Smooth muscle cell (in vitro differentiated cells): ENCODE results near the gene RFX7. TPM values are rescaled to one million over a fixed set of nuclear protein-coding genes. Genes with fewer than 3 reads are reported as not detected.

Experiments used
- DNase-seq: peaks from one replicate; lab custom pipeline; 2025; ENCODE audit not compliant: unreplicated experiment; lab: John Stamatoyannopoulos, UW
- H2AFZ ChIP-seq: fragments of 200-600 bp; sonication (generic); 2 replicates; pipeline ENCODE4 v1.6.0; 2016; ENCODE audit warnings: antibody characterized with exemption, low read depth, mild to moderate bottlenecking
- H3F3A ChIP-seq: fragments of 200-600 bp; sonication (generic); 2 replicates; pipeline ENCODE4 v1.6.0; 2017; ENCODE audit warnings: antibody characterized with exemption, low read depth
- H3K27ac ChIP-seq: fragments of 200-600 bp; sonication (generic); 2 replicates; pipeline ENCODE4 v1.5.1; 2016; ENCODE audit warnings: low read depth, mild to moderate bottlenecking
- H3K27me3 ChIP-seq: fragments of 200-600 bp; sonication (generic); 2 replicates; pipeline ENCODE4 v1.6.1; 2016; ENCODE audit warnings: low read depth, mild to moderate bottlenecking
- H3K36me3 ChIP-seq: fragments of 200-600 bp; sonication (generic); 2 replicates; pipeline ENCODE4 v1.5.1; 2016; ENCODE audit warnings: low read depth
- H3K4me1 ChIP-seq: fragments of 200-600 bp; sonication (generic); 2 replicates; pipeline ENCODE4 v1.5.1; 2016; ENCODE audit warnings: low read depth
- H3K4me2 ChIP-seq: fragments of 200-600 bp; sonication (generic); 2 replicates; pipeline ENCODE4 v1.6.0; 2016; ENCODE audit warnings: mild to moderate bottlenecking
- H3K4me3 ChIP-seq: fragments of 200-600 bp; sonication (generic); 2 replicates; pipeline ENCODE4 v1.5.1; 2016; ENCODE audit warnings: mild to moderate bottlenecking
- H3K79me2 ChIP-seq: fragments of 200-600 bp; sonication (generic); 2 replicates; pipeline ENCODE4 v1.6.0; 2016; ENCODE audit warnings: low read depth, mild to moderate bottlenecking
- H3K9ac ChIP-seq: fragments of 200-600 bp; sonication (generic); 2 replicates; pipeline ENCODE4 v1.6.0; 2016; ENCODE audit warnings: low read depth
- H3K9me3 ChIP-seq: fragments of 200-600 bp; sonication (generic); replicated peaks from 2 replicates; pipeline ENCODE4 v1.5.1; 2016; ENCODE audit warnings: low read depth
- H4K20me1 ChIP-seq: fragments of 200-600 bp; sonication (generic); 2 replicates; pipeline ENCODE4 v1.6.0; 2016; ENCODE audit warnings: low read depth
- CTCF ChIP-seq: fragments of 200-600 bp; sonication (generic); IDR thresholded peaks from 2 replicates; pipeline ENCODE4 v1.5.1; 2017; ENCODE audit warnings: borderline replicate concordance, mild to moderate bottlenecking, antibody characterized with exemption; ENCODE audit not compliant: insufficient read depth, poor library complexity, severe bottlenecking
- WGBS: methylation state at CpG from one replicate; pipeline ENCODE4 v1.1.7; 2016; ENCODE audit warnings: low lambda C conversion rate; 5-methylcytosine and 5-hydroxymethylcytosine counted together
- polyA plus RNA-seq: library from polyadenylated mRNA; unstranded; fragments of >200 nt; fragmentation: Nextera tagmentation; extraction: Ambion mirVana; gene quantifications from 2 replicates; pipeline ENCODE4 v1.2.1, GENCODE V29; 2016
- total RNA-seq: library from RNA; depleted of rRNA; stranded (reverse); fragments of >200 nt; gene quantifications from 2 replicates; pipeline ENCODE4 v1.2.3, GENCODE V29; 2014

The RFX7 gene
- total and polyA plus RNA-seq, 2 experiments from 2014 or later = 7.7 to 18.5 TPM

GRCh38 chr15:56074481-56075265 lies 169.0 kb downstream of the RFX7 start:
- H3F3A ChIP-seq = no peaks in the 10 kb centered on the region
- H3K9me3 ChIP-seq = no peaks in the 10 kb centered on the region
- H3K27ac ChIP-seq = no peak overlapping the region
- no peaks in the 10 kb centered on the region for H4K20me1 ChIP-seq
- H3K79me2 ChIP-seq = no peaks in the 10 kb centered on the region
- DNase-seq = no peak
- H3K4me1 ChIP-seq = no peaks in the 10 kb centered on the region
- H3K9ac ChIP-seq = no peak overlapping the region
- H3K36me3 ChIP-seq = no peaks in the 10 kb centered on the region
- H3K27me3 ChIP-seq = no peaks in the 10 kb centered on the region
- no peak for TF ChIP-seq CTCF
- H3K4me3 ChIP-seq = no peak overlapping the region
- 69% methylated on average over 5 of the region's 5 CpGs for WGBS
- H3K4me2 ChIP-seq = no peak overlapping the region
- H2AFZ ChIP-seq = no peak overlapping the region

GRCh38 chr15:56064152-56064551 lies 179.5 kb downstream of the RFX7 start:
- WGBS = 90% methylated on average over 3 of the region's 3 CpGs
- Histone ChIP-seq H3F3A (no peaks in the 10 kb centered on the region), H3K4me3 (no peak overlapping the region), H3K27ac (no peak overlapping the region), H3K79me2 (no peaks in the 10 kb centered on the region), H3K36me3 (no peaks in the 10 kb centered on the region), H3K9ac (no peak overlapping the region), H4K20me1 (no peaks in the 10 kb centered on the region), H3K4me2 (no peak overlapping the region), H3K27me3 (no peaks in the 10 kb centered on the region), H2AFZ (no peak overlapping the region), H3K9me3 (no peaks in the 10 kb centered on the region), H3K4me1 (no peaks in the 10 kb centered on the region)
- TF ChIP-seq CTCF = no peak
- no peak for DNase-seq

GRCh38 chr15:56059716-56060115 lies 184.0 kb downstream of the RFX7 start:
- WGBS = 81% methylated on average over 2 of the region's 2 CpGs
- H3K27ac ChIP-seq = no peak overlapping the region
- H3F3A ChIP-seq = no peaks in the 10 kb centered on the region

More at GRCh38 chr15:56059716-56060115, 184.0 kb downstream of the RFX7 start:
- no peak for TF ChIP-seq CTCF
- Histone ChIP-seq H3K27me3 (no peaks in the 10 kb centered on the region), H3K9ac (no peak overlapping the region), H4K20me1 (no peaks in the 10 kb centered on the region), H3K79me2 (no peaks in the 10 kb centered on the region), H3K4me2 (no peak overlapping the region), H3K9me3 (no peaks in the 10 kb centered on the region), H3K4me1 (no peaks in the 10 kb centered on the region), H2AFZ (no peak overlapping the region), H3K4me3 (no peak overlapping the region), H3K36me3 (no peaks in the 10 kb centered on the region)
- no peak for DNase-seq
